K562 (cell line): ENCODE data around the gene CCNB1IP1. TPM values are rescaled to one million over a fixed set of nuclear protein-coding genes. Genes with fewer than 3 reads are reported as not detected.
"Not testable (repeated sequence)": the region's sequence is repeated elsewhere in the genome, so short reads cannot be mapped to it uniquely, and the experiment has no call there.

ENCODE experiments used
- ATAC-seq: fragments of 200-7000 bp; cut with Tn5 transposase; 3 replicates; pipeline ENCODE4 v1.9.1; 2020; ENCODE audit warnings: moderate library complexity
- BruUV-seq: library from RNA; stranded (reverse); fragments of 400-500 nt; replicated peaks from 2 replicates; lab custom pipeline; 2021; lab: Mats Ljungman, UMichigan
- CTCF ChIA-PET: fragments of 300-600 bp; formaldehyde crosslinking; extraction: SDS; loops from one replicate; lab custom pipeline; 2021; ENCODE audit warnings: low intra/inter-chr PET ratio; lab: Yijun Ruan, JAX
- POLR2A ChIA-PET: fragments of 300-600, 350-650 bp; sonication (Branson Sonifier 250); formaldehyde crosslinking; extraction: SDS; loops from one replicate; lab custom pipeline; 2021; ENCODE audit warnings: antibody characterized with exemption, inconsistent platforms; lab: Yijun Ruan, JAX
- DNase-seq, 4 experiments: peaks; one replicate each; pipeline versions ENCODE4 v3.0.0 to v3.0.0-alpha.2; 2011 to 2018; ENCODE audit warnings: low spot score in 3 of 4, mixed read lengths in 3 of 4; ENCODE audit errors: extremely low read depth in 1 of 4
- FAIRE-seq: peaks from 2 replicates; lab custom pipeline; 2011; peaks lifted over from hg19 to GRCh38; lab: Jason Lieb, UNC
- H2AFZ ChIP-seq: 2 replicates; pipeline ENCODE4 v1.6.0; 2011; ENCODE audit warnings: low read depth, low read length, control low read depth, inconsistent platforms
- H3K27ac ChIP-seq: fragments of 200-600 bp; 3 replicates; pipeline ENCODE4 v1.8.0; 2011; ENCODE audit warnings: low read depth, mild to moderate bottlenecking, control low read depth, inconsistent platforms, low read length, moderate library complexity, mixed read lengths; ENCODE audit errors: extremely low read depth
- H3K27me3 ChIP-seq, 2 experiments: fragments of 300-600 bp in 1 of 2; 2 replicates in 1 of 2; 3 replicates in 1 of 2; pipeline versions ENCODE4 v1.6.0 to v1.8.0; 2011; ENCODE audit warnings: inconsistent platforms in 2 of 2, low read length in 2 of 2, mild to moderate bottlenecking in 1 of 2, mixed read lengths in 1 of 2, moderate library complexity in 1 of 2; ENCODE audit not compliant: control insufficient read depth in 2 of 2, insufficient read depth in 2 of 2
- H3K36me3 ChIP-seq: fragments of 300-600 bp; 3 replicates; pipeline ENCODE4 v1.8.0; 2011; ENCODE audit warnings: mild to moderate bottlenecking, low read length, inconsistent platforms; ENCODE audit not compliant: control insufficient read depth, insufficient read depth
- H3K4me1 ChIP-seq, 2 experiments: fragments of 200-600 bp in 1 of 2; replicated peaks in 1 of 2; 2 replicates in 1 of 2; 3 replicates in 1 of 2; pipeline versions ENCODE4 v1.5.1 to v1.8.0; 2011; ENCODE audit warnings: inconsistent platforms in 2 of 2, low read length in 2 of 2, mild to moderate bottlenecking in 1 of 2, mixed read lengths in 1 of 2, moderate library complexity in 1 of 2; ENCODE audit not compliant: control insufficient read depth in 2 of 2, insufficient read depth in 2 of 2
- H3K4me2 ChIP-seq: 2 replicates; pipeline ENCODE4 v1.6.1; 2011; ENCODE audit warnings: low read length, control low read depth, inconsistent platforms, mixed read lengths; ENCODE audit not compliant: insufficient read depth
- H3K4me3 ChIP-seq: fragments of 200-600 bp; sonication (generic), shearing (Covaris generic); 2 replicates; pipeline ENCODE4 v1.5.1; 2016; ENCODE audit warnings: control low read depth, inconsistent platforms
- H3K79me2 ChIP-seq: fragments of 200-600 bp; 3 replicates; pipeline ENCODE4 v1.8.0; 2011; ENCODE audit warnings: low read length, inconsistent platforms; ENCODE audit not compliant: control insufficient read depth, insufficient read depth
- H3K9ac ChIP-seq, 2 experiments: 2 replicates each; pipeline versions ENCODE4 v1.6.0 to v1.6.1; 2011; ENCODE audit warnings: low read depth in 2 of 2, low read length in 2 of 2, control low read depth in 1 of 2, inconsistent platforms in 1 of 2, mild to moderate bottlenecking in 1 of 2, mixed read lengths in 1 of 2; ENCODE audit not compliant: insufficient read depth in 1 of 2
- H3K9me1 ChIP-seq: one replicate; pipeline ENCODE4 v1.6.0; 2011; ENCODE audit warnings: inconsistent platforms, mild to moderate bottlenecking, low read length, moderate library complexity; ENCODE audit not compliant: control insufficient read depth, insufficient read depth
- H3K9me3 ChIP-seq: replicated peaks from 2 replicates; pipeline ENCODE4 v1.5.1; 2011; ENCODE audit warnings: low read depth, low read length, inconsistent platforms; ENCODE audit not compliant: control insufficient read depth, insufficient read depth
- H4K20me1 ChIP-seq: replicated peaks from 2 replicates; pipeline ENCODE4 v1.6.1; 2011; ENCODE audit warnings: low read length, inconsistent platforms, mixed read lengths; ENCODE audit not compliant: control insufficient read depth, insufficient read depth
- ETS2 ChIP-seq: IDR thresholded peaks from 2 replicates; pipeline ENCODE4 v1.6.1; 2016; ENCODE audit warnings: borderline replicate concordance, missing genetic modification characterization, mild to moderate bottlenecking, moderate library complexity, missing compliant biosample characterization; ENCODE audit not compliant: poor library complexity, severe bottlenecking
- MCM2 ChIP-seq: fragments of 450-650 bp; IDR thresholded peaks from 2 replicates; pipeline ENCODE4 v1.6.1; 2017; ENCODE audit warnings: low read depth, mild to moderate bottlenecking
- PRMT5 ChIP-seq: sonication (generic); formaldehyde crosslinking; IDR thresholded peaks from 2 replicates; pipeline ENCODE4 v1.5.0; 2020; ENCODE audit warnings: missing genetic modification reagents
- RAD51 ChIP-seq: fragments of 450-650 bp; IDR thresholded peaks from 2 replicates; pipeline ENCODE4 v1.7.1; 2016; ENCODE audit warnings: low read depth, mild to moderate bottlenecking, borderline replicate concordance
- SAFB ChIP-seq: fragments of 200-400 bp; formaldehyde crosslinking; IDR thresholded peaks from 2 replicates; pipeline ENCODE4 v1.6.1; 2017; ENCODE audit warnings: low read depth, low read length, borderline replicate concordance
- SP2 ChIP-seq: IDR thresholded peaks from 2 replicates; pipeline ENCODE4 v1.6.1; 2011; ENCODE audit warnings: mild to moderate bottlenecking, low read depth, low read length, moderate library complexity; ENCODE audit not compliant: poor library complexity, severe bottlenecking; ENCODE audit errors: extremely low read depth
- TAF1 ChIP-seq: IDR thresholded peaks from 2 replicates; pipeline ENCODE4 v1.6.1; 2011; ENCODE audit warnings: mild to moderate bottlenecking, low read length, moderate library complexity; ENCODE audit not compliant: insufficient read depth, control insufficient read depth, severe bottlenecking; ENCODE audit errors: extremely low read depth
- U2AF2 ChIP-seq: fragments of 200-400 bp; formaldehyde crosslinking; optimal IDR thresholded peaks from 2 replicates; pipeline ENCODE3; 2017; ENCODE audit warnings: low read depth, mild to moderate bottlenecking, low read length
- ZNF696 ChIP-seq: fragments of 250-450 bp; sonication (Bioruptor Pico); conservative IDR thresholded peaks from 2 replicates; pipeline ENCODE4 v1.4.0; 2020; ENCODE audit warnings: mild to moderate bottlenecking, moderate library complexity
- ZNF830 ChIP-seq: fragments of 250-450 bp; sonication (Bioruptor Pico); IDR thresholded peaks from 2 replicates; pipeline ENCODE4 v1.5.0; 2021; ENCODE audit warnings: mild to moderate bottlenecking
- WGBS: fragments of 100-300 bp; shearing (Covaris generic); methylation state at CpG from one replicate; pipeline ENCODE4 v1.1.6; 2016; ENCODE audit warnings: low coverage, mixed read lengths; ENCODE audit not compliant: insufficient coverage; ENCODE audit errors: missing lambda C conversion rate; 5-methylcytosine and 5-hydroxymethylcytosine counted together
- in situ Hi-C: fragments of 300-500 bp; cut with MboI; formaldehyde crosslinking; loops from 4 replicates; pipeline ENCODE4 v1.15.0; 2018; ENCODE audit warnings: inconsistent platforms, mixed read lengths
- intact Hi-C: fragments of 100-400 bp; cut with micrococcal nuclease; formaldehyde crosslinking; loops from 2 replicates; pipeline ENCODE4 v1.14.2; 2022
- polyA plus RNA-seq, 8 experiments: library from polyadenylated mRNA; depleted of rRNA in 4 of 8; stranded (reverse) in 5 of 8; unstranded in 3 of 8; fragments of >200 nt; fragmentation: Nextera tagmentation in 2 of 8; fragmentation: Illumina TruSeq in 1 of 8; extraction: Ambion mirVana in 2 of 8; extraction: Trizol in 1 of 8; gene quantifications; 2 replicates each; pipeline versions ENCODE4 v1.2.1 to v1.2.3, GENCODE V29; 2011 to 2014; ENCODE audit warnings: inconsistent platforms in 1 of 8, missing spikeins in 1 of 8
- total RNA-seq, 7 experiments: library from RNA; depleted of rRNA in 6 of 7; stranded (reverse); fragments of >200 nt in 6 of 7; fragmentation: Illumina TruSeq in 2 of 7; extraction: Trizol in 2 of 7; gene quantifications; 2 replicates each; pipeline versions ENCODE4 v1.2.1 to v1.2.3, GENCODE V29; 2011 to 2021; ENCODE audit warnings: low replicate concordance in 1 of 7
- TF ChIP-seq, protein P1 (sequence below), 2 experiments: fragments of 450-650 bp; IDR thresholded peaks; 2 replicates each; pipeline ENCODE4 v1.6.1; 2016
- TF ChIP-seq, protein P2 (sequence below), 3 experiments: fragments of 200-800 bp in 1 of 3; sonication (Bioruptor generic) in 1 of 3; sonication (generic) in 1 of 3; formaldehyde crosslinking in 1 of 3; IDR thresholded peaks; 2 replicates each; pipeline versions ENCODE4 v1.6.1 to v1.8.0; 2016 to 2022; ENCODE audit warnings: mild to moderate bottlenecking in 2 of 3, missing compliant biosample characterization in 2 of 3, missing genetic modification characterization in 2 of 3, missing genetic modification reagents in 1 of 3

The CCNB1IP1 gene
- total and polyA plus RNA-seq, 9 of the 15 experiments (the other 6 are each of a cell fraction or from before 2014, with no cell fraction given), result 51.8 to 152 (median 81.0) TPM

DNA sequence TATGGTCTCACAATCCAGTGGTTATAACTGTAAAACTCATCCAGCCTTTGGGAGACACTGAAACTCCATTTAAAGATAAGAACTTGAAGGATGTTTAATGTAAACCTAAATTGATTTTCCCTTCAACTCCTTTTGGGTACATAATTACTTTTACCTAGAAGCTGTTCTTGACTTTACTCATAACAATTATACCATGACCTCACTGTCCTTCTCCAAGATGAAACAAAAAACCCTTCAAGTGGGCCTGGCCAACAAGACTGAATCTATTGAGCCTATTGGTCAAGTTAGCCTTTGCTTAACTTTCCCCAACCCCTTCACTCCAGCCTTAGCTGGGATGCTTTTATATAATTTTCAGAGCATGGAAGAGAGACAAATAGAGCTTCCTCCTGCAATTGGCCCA is 32.8 kb upstream of the CCNB1IP1 start (continued):
- TF ChIP-seq SP2 (no peak), U2AF2 (no peak), MCM2 (no peak)

DNA sequence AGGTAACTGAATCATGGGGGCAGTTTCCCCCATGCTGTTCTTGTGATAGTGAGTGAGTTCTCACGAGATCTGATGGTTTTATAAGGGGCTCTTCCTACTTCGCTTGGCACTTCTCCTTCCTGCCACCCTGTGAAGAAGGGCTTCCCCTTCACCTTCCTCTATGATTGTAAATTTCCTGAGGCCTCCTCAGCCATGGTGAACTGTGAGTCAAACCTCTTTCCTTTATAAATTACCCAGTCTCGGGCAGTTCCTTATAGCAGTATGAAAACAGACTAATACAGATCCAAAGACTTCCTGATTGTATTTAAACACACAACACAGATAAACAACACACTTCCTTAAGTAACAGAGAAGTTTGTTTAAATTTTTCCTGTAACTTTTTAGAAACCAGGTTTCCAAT is 25.4 kb upstream of the CCNB1IP1 start:
- DNase-seq, FAIRE-seq, H3K27me3 ChIP-seq, H2AFZ ChIP-seq, ATAC-seq, H4K20me1 ChIP-seq, CTCF ChIA-PET, POLR2A ChIA-PET, H3K4me1 ChIP-seq, BruUV-seq, H3K4me2 ChIP-seq, intact Hi-C loops, H3K9me1 ChIP-seq, H3K4me3 ChIP-seq, H3K9ac ChIP-seq, in situ Hi-C loops, H3K79me2 ChIP-seq, H3K9me3 ChIP-seq, H3K27ac ChIP-seq: not testable (repeated sequence)
- 93% methylated on average over 2 of the region's 3 CpGs for WGBS
- peaks cover 57% of the 10 kb centered on the region for H3K36me3 ChIP-seq

DNA sequence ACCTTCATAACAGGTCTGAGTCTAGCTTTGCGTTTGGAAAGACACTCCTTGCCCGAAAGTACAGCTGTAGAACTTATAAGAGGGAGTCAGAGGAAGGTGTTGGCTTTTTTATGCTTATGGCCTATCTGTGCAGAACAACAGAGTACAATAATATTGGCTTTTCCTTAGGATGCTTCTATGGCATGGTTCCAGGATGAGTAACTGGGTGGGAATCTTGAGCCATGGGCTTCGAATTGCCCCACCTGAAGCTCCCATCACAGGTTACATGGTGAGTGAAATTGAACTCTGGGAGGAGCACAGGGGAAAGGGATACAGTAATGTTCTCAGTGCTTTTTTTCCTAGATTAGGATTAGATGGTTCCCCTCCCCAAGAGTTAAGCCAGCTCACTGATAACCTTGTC is 23.3 kb upstream of the CCNB1IP1 start:
- Histone ChIP-seq H3K27me3 (no peaks in the 10 kb centered on the region), H3K36me3 (peaks cover 72% of the 10 kb centered on the region)
- TF ChIP-seq ETS2, result no peak
- TF ChIP-seq RAD51, result no peak
- TF ChIP-seq TAF1, result no peak
- no peak for TF ChIP-seq PRMT5 (CRISPR knock-in tag)
- no peak for TF ChIP-seq ZNF830 (CRISPR knock-in tag)
- TF ChIP-seq ZNF696, result no peak
- no peak for TF ChIP-seq SAFB
- TF ChIP-seq, protein P1, sequence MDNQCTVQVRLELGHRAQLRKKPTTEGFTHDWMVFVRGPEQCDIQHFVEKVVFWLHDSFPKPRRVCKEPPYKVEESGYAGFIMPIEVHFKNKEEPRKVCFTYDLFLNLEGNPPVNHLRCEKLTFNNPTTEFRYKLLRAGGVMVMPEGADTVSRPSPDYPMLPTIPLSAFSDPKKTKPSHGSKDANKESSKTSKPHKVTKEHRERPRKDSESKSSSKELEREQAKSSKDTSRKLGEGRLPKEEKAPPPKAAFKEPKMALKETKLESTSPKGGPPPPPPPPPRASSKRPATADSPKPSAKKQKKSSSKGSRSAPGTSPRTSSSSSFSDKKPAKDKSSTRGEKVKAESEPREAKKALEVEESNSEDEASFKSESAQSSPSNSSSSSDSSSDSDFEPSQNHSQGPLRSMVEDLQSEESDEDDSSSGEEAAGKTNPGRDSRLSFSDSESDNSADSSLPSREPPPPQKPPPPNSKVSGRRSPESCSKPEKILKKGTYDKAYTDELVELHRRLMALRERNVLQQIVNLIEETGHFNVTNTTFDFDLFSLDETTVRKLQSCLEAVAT (IDR thresholded peaks at IDR 0.05), result no peak
- TF ChIP-seq, protein P2, sequence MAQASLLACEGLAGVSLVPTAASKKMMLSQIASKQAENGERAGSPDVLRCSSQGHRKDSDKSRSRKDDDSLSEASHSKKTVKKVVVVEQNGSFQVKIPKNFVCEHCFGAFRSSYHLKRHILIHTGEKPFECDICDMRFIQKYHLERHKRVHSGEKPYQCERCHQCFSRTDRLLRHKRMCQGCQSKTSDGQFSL (CRISPR knock-in tag; IDR thresholded peaks at IDR 0.05), result no peak
- TF ChIP-seq, protein P2 (tag; IDR thresholded peaks at IDR 0.05), result no peak

More for the DNA sequence above, 23.3 kb upstream of the CCNB1IP1 start:
- CTCF ChIA-PET, result no interaction called here
- H3K79me2 ChIP-seq, result no peaks in the 10 kb centered on the region
- POLR2A ChIA-PET, result interaction anchor here (5.1 kb wide), 1 partner anchor 13 kb away, joined by 19 read pairs; the partner anchor contains the start of gene PARP2
- ATAC-seq, result no peak
- H3K9me1 ChIP-seq, result no peaks in the 10 kb centered on the region
- intact Hi-C loops (no loop called here), in situ Hi-C loops (no loop called here)
- 91% methylated on average over 3 of the region's 3 CpGs for WGBS
- H3K4me3 ChIP-seq, result no peak overlapping the region
- DNase-seq, result no peak
- H2AFZ ChIP-seq, result no peak overlapping the region
- H3K4me1 ChIP-seq, result no peaks in the 10 kb centered on the region
- H3K4me2 ChIP-seq, result no peak overlapping the region
- H3K27ac ChIP-seq, result no peak overlapping the region
- H3K9ac ChIP-seq, result no peak overlapping the region
- no peak for FAIRE-seq
- no peaks in the 10 kb centered on the region for H3K9me3 ChIP-seq
- no TSS peak for BruUV-seq
- no peaks in the 10 kb centered on the region for H4K20me1 ChIP-seq
